Cardiac septum (tissue), 1 donor: Measurements from ENCODE around the gene TNRC18. TPM values are rescaled to one million over a fixed set of nuclear protein-coding genes. Genes with fewer than 3 reads are reported as not detected.
"Not testable (repeated sequence)": the region's sequence is repeated elsewhere in the genome, so short reads cannot be mapped to it uniquely, and the experiment has no call there.

Source experiments
- DNase-seq: peaks from one replicate; pipeline ENCODE4 v3.0.0-alpha.2; 2020; ENCODE audit warnings: low spot score
- intact Hi-C: fragments of 100-400 bp; cut with DNase I; formaldehyde crosslinking; loops from one replicate; pipeline ENCODE4 v1.14.0; 2022
- total RNA-seq: library from RNA; stranded (reverse); fragmentation: NEBNext Ultra II Directional; extraction: Animal tissue kit (Norgen Biotek cat#: 25700); gene quantifications from one replicate; pipeline ENCODE4 v1.2.1, GENCODE V29; 2021
- donor health status: DM: no; HTN: no; CAD: no.

The TNRC18 gene
- total RNA-seq, 1 donor from 2014 or later = 40.5 TPM

- DNase-seq = no peak
These were observed 86.6 kb downstream of the TNRC18 start for GRCh38 chr7:5337047-5337446.

GRCh38 chr7:5334671-5335070, 89.0 kb downstream of the TNRC18 start:
- no peak for DNase-seq
- intact Hi-C loops = no loop called here

More at GRCh38 chr7:5337047-5337446, 86.6 kb downstream of the TNRC18 start:
- intact Hi-C loops = no loop called here

DNA sequence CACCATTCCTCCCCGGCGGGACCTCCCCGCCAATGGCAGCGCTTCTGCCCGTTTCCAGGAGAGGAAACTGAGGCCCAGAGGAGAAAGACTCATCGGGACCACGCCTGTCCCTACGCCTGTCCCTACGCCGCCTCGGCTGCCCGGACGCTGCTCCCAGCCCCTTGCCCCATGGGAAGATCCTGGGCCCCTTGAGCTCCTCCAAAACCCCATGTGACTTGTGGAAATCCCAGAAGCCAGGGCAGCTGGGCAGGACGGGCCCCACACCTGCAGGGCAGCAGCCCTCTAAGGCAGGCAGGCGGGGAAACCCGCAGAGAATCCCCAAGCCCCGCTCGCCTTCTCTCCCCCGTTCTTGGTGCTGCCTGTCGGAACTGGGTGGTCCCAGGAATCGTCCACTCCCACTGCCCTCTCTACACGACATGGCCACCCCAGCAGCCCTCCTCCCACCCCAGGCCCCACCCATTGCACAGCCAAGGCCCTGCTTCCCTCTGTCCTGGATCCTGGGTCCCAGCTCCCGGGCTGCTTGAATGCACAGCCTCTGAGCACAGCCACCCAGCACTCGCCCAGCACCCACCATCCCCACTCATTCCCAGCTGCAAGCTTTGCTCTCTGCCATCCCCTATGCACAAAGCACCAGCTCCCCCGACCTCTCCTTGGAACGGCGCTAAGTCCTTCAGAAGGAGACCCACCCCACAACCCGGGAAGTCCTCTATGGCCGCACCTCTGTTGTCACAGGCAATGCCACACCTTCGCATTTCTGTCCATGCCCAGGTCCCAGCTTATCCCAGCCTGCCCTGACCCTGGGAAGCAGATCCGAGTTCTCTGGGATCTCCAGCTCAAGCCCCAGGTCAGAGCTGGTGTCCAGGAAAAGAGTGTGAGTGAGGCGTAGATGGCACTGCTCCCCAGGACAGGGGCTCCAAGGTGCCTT, 90.3 kb downstream of the TNRC18 start:
- DNase-seq = no peak
- intact Hi-C loops = no loop called here

DNA sequence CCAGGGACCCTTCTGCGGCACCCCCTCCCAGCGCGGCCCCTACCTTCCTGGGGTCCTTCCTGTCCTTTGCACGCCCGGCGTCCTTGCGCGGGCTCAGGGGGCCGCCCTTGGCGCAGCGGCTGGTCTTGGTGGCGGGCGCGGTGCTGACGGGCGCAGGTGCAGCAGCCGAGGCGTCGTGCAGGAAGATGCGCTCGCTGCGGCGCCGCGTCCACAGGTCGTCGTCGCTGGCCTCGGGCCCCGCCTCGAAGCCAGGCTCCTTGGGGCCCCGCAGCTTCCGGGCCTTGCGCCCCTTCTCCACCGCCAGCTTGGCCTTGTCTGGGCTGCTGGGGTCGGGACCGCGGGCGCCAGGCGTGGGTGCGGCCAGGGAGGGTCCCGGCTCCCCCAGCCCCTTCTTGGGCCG, 91.1 kb downstream of the TNRC18 start:
- no peak for DNase-seq
- intact Hi-C loops = no loop called here

DNA sequence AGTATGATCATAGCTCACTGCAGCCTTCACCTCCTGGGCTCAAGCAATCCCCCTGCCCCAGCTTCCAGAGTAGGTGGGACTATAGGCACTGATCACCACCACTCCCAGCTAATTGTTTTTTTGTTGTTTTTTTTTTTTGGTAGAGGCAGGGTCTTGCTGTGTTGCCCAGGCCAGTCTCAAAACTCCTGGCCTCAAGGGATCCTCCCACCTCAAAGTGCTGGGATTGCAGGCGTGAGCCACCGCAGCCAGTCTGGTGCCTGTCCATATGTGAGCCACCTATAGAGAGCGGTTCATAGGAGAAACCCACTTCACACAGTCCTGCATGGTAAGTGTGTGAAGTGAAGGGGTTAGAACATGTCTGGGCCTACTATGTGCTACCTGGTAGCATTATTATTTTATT, 93.3 kb downstream of the TNRC18 start:
- intact Hi-C loops = no loop called here
- no peak for DNase-seq

- intact Hi-C loops = no loop called here
- DNase-seq = no peak
These were observed 98.7 kb downstream of the TNRC18 start for GRCh38 chr7:5324961-5325360.

GRCh38 chr7:5323800-5324781, 99.5 kb downstream of the TNRC18 start:
- intact Hi-C loops, DNase-seq: not testable (repeated sequence)

DNA sequence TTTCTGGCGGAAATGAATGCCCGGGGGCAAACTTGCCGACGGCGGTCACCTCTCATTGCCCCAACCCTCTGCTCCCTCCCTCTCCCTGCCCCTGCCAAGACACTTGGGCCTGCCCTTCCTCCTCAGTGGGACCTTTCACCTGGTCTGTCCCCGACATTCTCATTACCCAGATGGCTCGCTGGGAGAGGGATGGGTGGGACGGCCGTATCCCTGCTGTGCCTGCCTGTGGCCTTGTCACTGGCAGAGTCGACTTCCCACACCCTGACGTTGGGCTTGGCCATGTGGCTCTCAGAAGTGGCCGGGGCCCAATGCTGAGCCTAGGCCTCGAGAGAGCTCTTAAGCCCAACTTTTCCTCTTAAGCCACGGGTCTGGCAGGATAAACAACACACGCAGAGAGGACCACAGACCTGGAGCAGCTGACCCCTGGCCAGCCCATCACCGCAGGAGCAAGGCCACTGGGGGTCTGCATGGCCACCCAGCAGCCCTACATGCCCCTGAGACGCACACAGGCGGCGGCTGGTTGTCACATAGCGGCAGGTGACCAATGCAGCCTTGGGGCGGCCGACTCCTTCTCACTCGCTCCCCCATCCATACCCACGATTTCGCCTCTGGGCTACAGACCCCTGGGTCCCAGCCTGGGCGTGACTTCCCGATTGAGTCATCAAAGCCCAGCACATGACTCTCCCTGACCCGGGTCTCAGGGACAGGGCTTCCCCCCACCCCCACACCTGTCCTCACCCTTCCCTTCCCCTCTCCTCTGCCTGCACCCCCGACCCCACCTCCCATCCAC, 100.8 kb downstream of the TNRC18 start:
- no peak for DNase-seq
- intact Hi-C loops = no loop called here

GRCh38 chr7:5320802-5321396, 102.7 kb downstream of the TNRC18 start:
- intact Hi-C loops = no loop called here
- DNase-seq = no peak

- no peak for DNase-seq
- intact Hi-C loops = no loop called here
These were observed 103.2 kb downstream of the TNRC18 start for GRCh38 chr7:5320391-5320790.

DNA sequence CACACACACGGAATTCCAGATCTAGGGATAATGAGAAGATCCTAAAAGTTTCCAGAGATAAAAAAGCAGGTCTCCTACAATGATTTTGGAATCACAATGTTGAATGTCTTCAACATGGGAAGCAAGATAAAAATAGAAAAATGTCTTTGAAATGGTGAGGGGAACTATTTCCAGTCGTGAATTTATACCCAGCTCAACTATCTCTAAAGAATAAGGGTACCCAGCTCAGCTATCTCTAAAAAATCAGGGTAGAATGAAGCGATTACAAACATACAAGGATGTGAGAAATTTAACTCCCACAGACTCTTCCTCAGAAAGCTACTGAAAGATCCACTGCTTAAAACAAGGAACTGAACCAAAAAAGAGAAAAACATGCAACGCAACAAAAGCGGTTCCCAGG, 105.0 kb downstream of the TNRC18 start:
- intact Hi-C loops, DNase-seq: not testable (repeated sequence)

GRCh38 chr7:5315761-5316160, 107.9 kb downstream of the TNRC18 start:
- DNase-seq = no peak
- intact Hi-C loops = no loop called here

DNA sequence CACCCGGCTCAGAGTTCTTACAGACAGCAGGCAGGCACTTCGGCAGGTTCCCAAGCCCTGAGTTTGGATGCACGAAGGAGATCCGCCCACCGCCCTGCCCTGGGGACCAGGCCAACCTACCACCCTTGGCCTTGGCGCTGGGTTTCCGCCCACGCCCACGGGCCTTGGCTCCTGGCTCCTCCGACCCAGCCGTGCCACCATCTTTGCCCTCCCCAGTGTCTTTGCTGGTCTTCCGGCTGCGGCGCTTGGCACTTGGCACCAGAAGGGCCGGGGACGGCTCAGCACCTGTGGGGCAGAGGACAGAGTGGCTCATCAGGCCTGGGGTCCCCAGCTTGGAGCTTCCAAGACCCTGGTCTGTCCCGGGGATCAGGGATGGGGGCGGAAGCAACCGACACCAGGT, 108.8 kb downstream of the TNRC18 start:
- no peak for DNase-seq
- intact Hi-C loops = no loop called here

GRCh38 chr7:5313076-5313885, 110.4 kb downstream of the TNRC18 start:
- DNase-seq, intact Hi-C loops: not testable (repeated sequence)

- DNase-seq, intact Hi-C loops: not testable (repeated sequence)
These were observed 111.2 kb downstream of the TNRC18 start for GRCh38 chr7:5312276-5313070.

- intact Hi-C loops = no loop called here
- DNase-seq = no peak
These were observed 112.7 kb downstream of the TNRC18 start for GRCh38 chr7:5310822-5311405.

- intact Hi-C loops = no loop called here
- no peak for DNase-seq
These were observed 114.5 kb downstream of the TNRC18 start for GRCh38 chr7:5309146-5309545.
